Cardiac fibroblast (primary cell): ENCODE data around the gene SF3B6.
A peak's percentile ranks its signal among the peaks of the same experiment; 100 is the strongest.

Experiments used
- DNase-seq, 2 donors: peaks; one replicate each; pipeline versions ENCODE4 v3.0.0 to v3.0.0-alpha.2; 2010; ENCODE audit warnings: low read depth in 2 of 2
- H3K4me3 ChIP-seq, 2 donors: replicated peaks in 1 of 2; 1 replicate in 1 of 2; 2 replicates in 1 of 2; pipeline ENCODE4 v1.5.1; 2011; ENCODE audit warnings: low read depth in 2 of 2, low read length in 2 of 2, mild to moderate bottlenecking in 2 of 2, moderate library complexity in 1 of 2
- TF ChIP-seq, protein P1 (sequence below): IDR thresholded peaks from one replicate; pipeline ENCODE4 v1.5.1; 2011; ENCODE audit warnings: low read depth, mild to moderate bottlenecking, low read length, inconsistent platforms

Gene SF3B6

DNA sequence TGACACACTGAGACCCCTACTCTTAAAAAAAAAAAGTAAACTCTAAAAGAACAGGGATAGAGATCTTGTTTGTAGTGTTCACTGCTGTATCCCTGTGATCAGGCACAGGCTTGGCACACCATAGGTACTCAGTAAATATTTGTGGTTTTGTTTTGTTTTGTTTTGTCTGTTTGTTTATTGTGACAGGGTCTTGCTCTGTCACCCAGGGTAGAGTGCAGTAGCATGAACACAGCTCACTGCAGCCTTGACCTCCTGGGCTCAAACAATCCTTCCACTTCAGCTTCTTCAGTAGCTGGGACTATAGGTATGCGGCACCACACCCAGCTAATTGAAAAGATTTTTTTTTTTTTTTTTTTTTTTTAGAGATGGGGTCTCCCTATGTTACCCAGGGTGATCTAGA, 23.2 kb downstream of the SF3B6 start:
- TF ChIP-seq, protein P1, sequence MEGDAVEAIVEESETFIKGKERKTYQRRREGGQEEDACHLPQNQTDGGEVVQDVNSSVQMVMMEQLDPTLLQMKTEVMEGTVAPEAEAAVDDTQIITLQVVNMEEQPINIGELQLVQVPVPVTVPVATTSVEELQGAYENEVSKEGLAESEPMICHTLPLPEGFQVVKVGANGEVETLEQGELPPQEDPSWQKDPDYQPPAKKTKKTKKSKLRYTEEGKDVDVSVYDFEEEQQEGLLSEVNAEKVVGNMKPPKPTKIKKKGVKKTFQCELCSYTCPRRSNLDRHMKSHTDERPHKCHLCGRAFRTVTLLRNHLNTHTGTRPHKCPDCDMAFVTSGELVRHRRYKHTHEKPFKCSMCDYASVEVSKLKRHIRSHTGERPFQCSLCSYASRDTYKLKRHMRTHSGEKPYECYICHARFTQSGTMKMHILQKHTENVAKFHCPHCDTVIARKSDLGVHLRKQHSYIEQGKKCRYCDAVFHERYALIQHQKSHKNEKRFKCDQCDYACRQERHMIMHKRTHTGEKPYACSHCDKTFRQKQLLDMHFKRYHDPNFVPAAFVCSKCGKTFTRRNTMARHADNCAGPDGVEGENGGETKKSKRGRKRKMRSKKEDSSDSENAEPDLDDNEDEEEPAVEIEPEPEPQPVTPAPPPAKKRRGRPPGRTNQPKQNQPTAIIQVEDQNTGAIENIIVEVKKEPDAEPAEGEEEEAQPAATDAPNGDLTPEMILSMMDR: no peak
- DNase-seq: no peak
- H3K4me3 ChIP-seq: no peak overlapping the region

DNA sequence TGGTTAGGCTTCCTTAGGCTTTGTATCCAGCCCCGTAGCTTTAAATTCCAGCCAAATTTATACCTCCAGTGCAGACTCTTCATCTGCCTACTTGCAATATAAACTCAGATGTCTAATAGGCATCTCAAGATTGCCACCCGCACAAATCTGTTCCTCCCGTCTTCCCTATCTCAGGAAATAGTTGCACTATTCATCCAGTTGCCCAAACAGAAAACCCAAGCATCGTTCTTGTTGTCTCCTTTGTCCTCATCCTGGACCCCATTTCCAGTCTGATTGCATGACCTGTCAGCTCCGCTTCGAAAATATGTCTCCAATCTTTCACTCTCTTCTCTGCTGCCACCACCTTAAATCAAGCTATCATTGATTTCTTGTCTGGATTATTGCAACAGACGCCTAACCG, 24.3 kb downstream of the SF3B6 start:
- TF ChIP-seq, protein P1: no peak
- H3K4me3 ChIP-seq: no peak overlapping the region
- DNase-seq: no peak

DNA sequence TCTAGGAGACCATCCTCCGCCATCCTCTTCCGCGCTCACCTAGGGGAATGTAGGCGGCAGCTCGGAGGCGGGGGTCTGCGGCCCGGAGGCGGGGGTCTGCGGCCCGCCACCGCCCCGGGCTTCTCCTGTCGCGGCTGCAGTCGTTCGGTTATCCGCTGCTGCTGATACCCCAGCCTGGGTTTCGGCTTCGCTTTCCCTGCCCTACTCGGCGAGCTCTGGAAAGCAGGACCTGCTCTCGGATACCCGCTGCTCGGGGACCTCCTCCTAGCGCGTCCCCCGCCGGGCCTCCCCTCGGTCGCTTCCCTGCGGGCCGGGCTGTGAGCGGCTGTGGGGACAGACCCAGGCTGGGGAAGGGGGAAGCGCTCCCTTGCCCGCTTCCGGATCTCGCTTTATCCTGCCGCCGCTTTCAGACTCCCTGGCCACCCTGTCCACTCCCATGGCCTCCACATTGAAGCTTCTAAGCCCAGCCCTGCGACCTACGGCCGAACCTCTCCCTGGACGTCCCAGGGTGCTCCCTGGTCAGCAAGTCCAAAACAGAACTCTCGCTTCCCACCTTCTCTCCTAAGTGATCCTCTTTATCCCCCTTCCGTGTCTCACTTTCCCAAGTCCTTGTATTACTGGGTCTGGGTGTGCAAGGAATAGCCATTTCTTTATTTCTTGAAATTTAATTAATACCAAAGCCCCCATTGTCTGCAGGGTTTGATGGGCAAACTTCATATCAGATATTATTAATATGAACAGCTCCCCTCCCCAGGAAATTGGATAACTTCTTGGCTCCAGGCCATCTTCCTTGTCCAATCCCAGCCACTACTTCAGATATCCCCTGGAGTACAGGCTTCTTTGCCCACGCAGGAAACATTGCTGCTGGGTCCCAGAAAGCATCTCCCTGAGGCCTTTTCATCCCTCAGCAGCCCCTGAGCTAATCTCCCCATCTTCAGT, 25.8 kb downstream of the SF3B6 start:
- peak; percentile 27 to 33 for DNase-seq
- TF ChIP-seq, protein P1: no peak
- peak overlapping the region; percentile 61 to 76 for H3K4me3 ChIP-seq

DNA sequence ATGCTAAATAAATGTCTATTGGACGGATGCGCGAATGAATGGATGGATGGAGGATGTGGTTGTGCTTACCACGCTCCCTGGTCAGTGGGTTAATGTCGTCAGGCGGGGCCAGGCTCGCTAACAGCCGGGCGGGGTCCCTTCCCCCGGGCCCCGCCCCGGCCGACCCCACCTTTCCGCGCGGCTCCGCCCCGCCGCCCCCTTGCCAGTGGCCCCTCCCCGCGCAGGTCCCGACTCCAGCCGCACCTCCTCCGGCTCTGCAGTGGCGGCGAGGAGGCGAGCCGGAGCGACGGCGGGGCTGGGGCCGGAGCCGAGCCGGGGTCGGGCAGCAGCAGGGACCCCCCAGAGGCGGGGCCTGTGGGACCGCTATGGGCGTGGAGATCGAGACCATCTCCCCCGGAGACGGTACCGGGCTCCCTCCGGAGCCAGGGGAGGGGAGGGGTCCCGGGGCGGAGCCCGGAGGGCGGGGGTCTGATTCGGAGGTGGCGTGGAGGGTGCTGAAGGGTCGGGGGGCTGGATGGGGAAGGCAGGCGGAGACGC, 26.6 kb downstream of the SF3B6 start, which contains the start of gene FKBP1B:
FKBP1B (plus strand) TSS at position 257 of the 537 bp plus-strand sequence; CDS start at position 366, 109 bp downstream.
- TF ChIP-seq, protein P1: no peak
- peak; percentile 52 to 55 for DNase-seq
- H3K4me3 ChIP-seq: peak within 1 kb of the TSS; percentile 61 to 76

DNA sequence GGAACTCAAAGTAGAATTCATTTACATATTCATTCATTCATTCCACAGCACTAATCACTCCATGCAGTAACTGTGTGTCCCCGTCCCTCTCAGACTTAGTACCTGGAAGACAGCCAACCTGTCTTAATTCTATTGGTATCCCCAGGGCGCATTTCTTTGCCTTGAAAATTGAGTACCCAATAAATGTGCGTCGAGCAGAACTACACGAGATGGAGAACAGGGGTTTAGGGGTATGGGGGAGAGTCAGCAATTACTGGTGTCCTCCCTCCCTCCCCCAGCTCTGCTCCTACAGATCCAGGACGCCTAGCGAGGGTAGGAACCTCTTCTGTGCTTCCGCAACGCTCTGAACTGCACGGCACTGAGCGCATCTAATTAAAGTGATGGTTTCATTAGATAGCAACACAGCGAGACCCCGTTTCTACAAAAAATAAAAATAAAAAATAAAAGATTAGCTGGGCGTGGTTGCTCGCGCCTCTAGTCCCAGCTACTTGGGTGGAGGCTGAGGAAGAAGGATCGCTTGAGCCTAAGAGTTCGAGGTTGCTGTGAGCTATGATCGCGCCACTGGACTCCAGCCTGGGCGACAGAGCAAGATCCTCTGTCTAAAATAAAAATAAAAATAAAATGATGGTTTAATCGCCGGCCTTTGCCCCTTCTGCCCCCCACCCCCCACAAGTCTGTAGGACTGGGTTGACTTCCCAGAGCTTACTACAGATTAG, 27.2 kb downstream of the SF3B6 start:
- no peak for DNase-seq
- TF ChIP-seq, protein P1: no peak
- H3K4me3 ChIP-seq: peak overlapping the region; percentile 61 to 76

DNA sequence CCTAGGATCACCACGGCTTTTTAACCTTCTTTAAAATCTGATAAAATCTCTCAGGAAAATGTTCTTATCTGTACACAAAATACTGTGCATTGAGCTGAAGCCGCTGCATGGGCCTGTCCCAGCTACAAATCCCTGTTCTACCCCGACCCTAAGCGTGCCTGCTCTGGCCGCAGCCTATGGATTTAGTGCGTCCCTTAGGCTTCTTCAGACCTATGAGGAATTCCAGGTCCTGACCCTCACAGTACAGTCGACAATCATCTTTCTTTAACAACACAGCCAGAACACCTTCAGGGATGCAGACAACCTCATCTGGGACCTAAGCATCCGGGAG, 28.5 kb downstream of the SF3B6 start:
- TF ChIP-seq, protein P1: no peak
- no peak for DNase-seq
- no peak overlapping the region for H3K4me3 ChIP-seq
